Stimulated activated CD8-positive, alpha-beta memory T cell treated with anti-CD3 and anti-CD28 coated beads, Interleukin-7, amount 100 ng/mL, for 24 hours (primary cell): ENCODE results near the gene PHOX2B.

Source experiments
- DNase-seq: peaks from one replicate; pipeline ENCODE4 v3.0.0-alpha.2; 2020; ENCODE audit warnings: low read depth

PHOX2B gene

GRCh38 chr4:41748571-41749475, at the start of gene PHOX2B:
Gene PHOX2B (minus strand): TSS chr4:41748725. CDS start chr4:41748610, 115 bp downstream.
- DNase-seq: no peak

DNA sequence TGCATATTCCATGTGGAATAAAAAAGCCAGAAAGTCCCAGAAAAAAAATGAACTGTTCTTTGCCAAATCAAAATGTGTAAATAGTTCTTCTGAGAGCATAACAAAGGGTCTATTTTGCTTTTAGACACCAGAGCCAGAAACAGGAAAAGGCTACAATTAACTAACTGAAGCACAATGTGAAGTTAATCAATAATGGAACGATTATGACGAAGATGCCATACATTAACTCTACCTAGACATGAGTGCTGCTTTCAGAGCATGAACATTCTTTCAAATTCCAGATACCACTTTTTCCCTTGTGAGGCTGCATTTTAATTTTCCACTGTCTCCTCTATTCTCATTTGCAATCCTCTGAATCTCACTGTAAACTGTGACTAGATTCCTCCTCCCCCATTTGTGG, 48.7 kb upstream of the PHOX2B start:
- DNase-seq: no peak

GRCh38 chr4:41796545-41797210, 48.2 kb upstream of the PHOX2B start:
- no peak for DNase-seq

GRCh38 chr4:41795796-41796385, 47.4 kb upstream of the PHOX2B start:
- no peak for DNase-seq

DNA sequence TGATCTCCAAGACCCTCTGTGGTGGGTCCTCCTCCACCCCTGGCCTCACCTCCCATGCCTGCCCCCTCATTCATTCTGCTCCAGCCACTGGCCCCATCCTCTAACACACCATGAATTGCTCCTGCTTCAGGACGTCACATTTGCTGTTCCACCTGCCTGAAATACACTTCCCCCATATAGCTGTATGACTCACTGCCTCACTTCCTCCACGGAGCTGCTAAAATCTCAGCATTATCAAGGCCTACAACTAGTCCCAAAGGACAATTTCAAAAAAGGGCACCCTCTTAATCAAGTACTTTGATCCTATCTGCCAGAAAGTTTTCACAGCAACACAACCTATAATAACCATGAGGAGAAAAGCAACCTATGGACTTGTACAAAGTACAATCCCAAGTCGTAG, 43.6 kb upstream of the PHOX2B start:
- DNase-seq: no peak

DNA sequence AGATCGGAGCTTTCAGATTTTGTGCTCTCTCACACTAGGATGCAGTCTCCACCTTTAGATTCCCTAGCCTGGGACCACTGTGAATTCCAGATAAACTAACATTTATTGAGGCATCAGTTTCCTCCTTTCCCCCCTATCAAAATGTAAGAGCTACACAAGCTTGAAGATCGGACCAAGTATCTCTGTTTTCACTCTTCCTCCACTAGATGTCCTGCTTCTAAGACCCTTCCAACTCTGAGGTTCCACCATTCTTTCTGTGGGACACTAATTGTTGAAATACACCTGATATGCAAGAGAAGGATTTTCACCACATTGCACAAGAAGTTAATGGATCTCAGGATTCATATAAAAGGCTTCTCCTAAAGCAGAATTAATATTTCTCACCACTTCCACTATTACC, 43.0 kb upstream of the PHOX2B start:
- no peak for DNase-seq

- DNase-seq: no peak
Observed at GRCh38 chr4:41787931-41788330, 39.4 kb upstream of the PHOX2B start.

DNA sequence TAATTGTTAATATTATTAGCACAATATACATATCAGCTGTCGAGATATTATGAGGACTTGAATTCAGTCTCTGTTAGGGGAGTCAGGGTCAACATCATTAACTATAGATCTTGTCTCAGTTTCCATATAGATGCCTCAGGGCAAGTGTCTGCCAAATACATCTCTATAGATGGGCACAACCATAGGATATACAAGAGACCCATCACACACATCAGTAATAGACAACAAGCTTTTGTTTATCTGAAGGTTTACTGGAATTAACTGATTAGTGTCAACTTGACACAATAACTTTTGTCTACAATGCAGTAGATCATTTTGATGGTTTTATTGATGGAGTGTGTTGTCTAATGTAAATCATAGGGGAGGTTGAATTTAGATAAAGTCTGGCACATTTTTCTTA, 37.1 kb upstream of the PHOX2B start:
- no peak for DNase-seq

- DNase-seq: no peak
Observed at GRCh38 chr4:41784191-41784979, 35.9 kb upstream of the PHOX2B start.

DNA sequence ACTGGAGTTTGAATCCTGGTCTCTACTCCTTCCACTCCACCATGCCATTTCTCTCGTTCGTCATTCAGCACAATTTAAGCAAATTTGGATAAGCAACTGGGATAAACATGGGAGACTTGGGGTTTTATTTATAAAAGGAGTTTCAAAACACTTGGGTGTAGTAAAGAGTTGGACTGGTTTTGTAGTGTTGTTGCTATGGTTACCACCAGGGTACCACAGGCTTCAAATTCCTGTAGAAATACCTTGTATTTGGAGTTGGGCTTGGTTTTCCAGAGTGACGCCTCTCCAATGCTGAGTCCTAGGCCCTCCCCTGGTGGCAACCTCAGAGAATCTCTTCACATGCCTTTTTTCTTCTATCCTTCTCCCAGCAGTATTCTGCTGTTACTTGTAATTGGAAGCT, 27.9 kb upstream of the PHOX2B start:
- no peak for DNase-seq

DNA sequence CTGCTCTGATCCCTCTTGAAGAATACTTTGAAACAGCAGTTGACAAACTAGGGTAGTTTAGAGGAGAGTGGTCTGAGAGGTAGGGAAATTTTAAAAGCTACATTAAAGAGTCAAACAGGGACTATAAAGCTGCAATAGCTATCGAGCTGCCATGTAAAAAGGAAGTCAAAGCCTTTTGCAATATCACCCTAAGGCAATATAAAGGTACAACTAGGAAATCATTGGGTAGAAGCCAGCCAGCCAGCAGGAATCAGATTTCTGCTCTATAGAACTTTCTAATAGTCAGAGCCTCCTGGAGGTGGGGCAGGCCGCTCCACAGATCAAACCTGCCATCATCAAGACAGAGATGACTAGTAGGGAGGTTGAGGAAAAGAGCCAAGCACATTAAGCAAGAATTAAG, 15.2 kb upstream of the PHOX2B start:
- no peak for DNase-seq

DNA sequence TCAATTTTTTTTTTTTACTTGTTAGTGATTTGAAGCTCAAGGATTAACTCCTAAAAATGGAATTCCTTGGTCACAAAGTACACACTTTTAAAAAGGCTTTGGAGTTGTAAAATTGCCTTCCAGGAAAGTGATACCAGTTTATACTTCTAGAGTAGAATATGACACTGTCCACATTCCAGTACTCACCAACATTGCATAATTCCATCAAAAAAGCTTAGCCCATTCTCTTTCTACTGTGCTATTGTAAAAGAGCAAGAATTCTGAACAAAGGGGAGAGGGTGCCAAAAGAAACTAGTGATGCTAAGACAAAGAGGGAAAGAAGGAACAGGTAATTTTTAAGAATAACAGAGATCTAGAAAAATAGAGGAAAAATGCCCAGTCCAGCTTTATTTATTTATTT, 10.4 kb upstream of the PHOX2B start:
- no peak for DNase-seq

GRCh38 chr4:41757521-41758156, 9.1 kb upstream of the PHOX2B start:
- DNase-seq: no peak

GRCh38 chr4:41753942-41754341, 5.4 kb upstream of the PHOX2B start:
- no peak for DNase-seq

DNA sequence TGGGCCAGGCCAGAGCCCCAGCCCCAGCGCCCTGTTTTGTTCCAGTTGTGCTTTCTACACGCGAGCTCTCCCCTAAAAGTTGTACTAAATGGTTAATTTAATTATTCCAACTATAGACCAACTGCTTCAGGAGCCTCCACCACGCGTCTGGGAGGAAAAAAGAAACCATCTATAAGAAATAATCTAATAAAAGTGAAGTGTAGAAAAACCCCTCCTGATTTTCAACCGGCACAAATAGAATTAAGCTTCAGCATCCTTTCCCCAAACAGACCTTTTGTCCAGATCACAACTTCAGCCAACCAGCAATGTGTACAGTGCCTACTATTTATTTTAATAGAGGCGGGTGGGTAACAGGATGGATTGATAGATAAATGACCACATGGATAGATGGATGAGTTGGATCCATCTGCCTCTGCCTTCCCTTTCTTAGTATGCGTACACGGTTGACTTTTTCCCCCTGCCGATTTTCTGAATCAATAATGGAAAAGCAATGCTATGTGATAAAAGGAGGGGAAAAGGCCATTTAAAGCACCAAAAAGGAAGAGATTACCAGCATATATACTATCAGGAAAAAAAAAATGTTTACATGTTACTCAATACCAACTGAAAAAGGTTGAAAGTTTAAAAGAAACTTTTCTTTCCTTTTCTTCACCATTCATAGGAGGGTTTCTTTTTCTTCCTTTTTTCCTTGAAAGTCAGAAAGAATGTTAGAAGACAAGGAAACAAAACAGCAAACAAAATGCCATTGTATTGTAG, 3.7 kb upstream of the PHOX2B start:
- no peak for DNase-seq

GRCh38 chr4:41751449-41752061, 3.0 kb upstream of the PHOX2B start:
- no peak for DNase-seq

GRCh38 chr4:41750626-41751448, 2.3 kb upstream of the PHOX2B start:
- DNase-seq: no peak

- DNase-seq: no peak
Observed at GRCh38 chr4:41750121-41750625, 1.6 kb upstream of the PHOX2B start.

DNA sequence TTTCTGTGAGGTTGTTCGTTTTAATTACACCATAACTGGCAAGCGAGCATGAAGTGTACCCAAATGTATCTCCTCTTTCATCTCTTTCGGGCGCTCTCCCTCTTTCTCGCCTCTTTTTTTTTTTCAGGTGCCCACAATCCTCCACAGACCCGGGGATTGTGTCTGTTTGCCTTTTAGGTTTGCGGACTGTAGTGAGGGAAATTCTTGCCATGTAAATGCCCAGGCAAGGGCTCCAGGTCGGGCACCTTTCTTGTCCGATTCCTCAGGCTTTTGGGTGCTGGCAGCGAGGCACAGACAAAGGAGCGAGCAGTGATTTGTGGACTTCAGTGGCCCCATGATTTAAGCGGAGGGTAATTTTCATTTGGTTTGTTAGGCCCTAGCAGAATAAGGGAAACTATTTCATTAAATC, 1.1 kb upstream of the PHOX2B start:
- no peak for DNase-seq
